NCI-H1105 (cell line): ENCODE measurements around the gene CNTN4.
"Not testable (repeated sequence)": the region's sequence is repeated elsewhere in the genome, so short reads cannot be mapped to it uniquely, and the experiment has no call there.

Source experiments
- DNase-seq: peaks from one replicate; lab custom pipeline; 2025; lab: John Stamatoyannopoulos, UW

The CNTN4 gene

DNA sequence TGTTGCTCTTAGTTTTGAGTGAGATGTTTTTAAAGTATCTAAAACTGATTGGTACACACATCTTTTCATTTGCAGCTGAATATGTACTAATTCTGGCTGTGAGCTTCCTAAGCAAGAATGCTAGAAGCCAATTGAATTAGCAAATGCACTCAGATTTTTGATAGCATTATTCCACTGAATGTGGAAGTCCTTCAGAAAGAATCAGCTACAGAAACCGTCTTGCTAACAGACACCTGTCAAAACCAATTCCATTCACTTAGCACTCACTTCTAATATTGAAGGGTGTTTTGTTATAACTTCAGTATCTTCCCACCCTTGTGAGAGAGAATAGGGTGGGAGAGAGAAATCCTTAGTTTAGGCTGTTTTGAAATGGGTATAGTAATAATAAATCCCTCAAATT lies 693.8 kb downstream of the CNTN4 start:
- DNase-seq = no peak

DNA sequence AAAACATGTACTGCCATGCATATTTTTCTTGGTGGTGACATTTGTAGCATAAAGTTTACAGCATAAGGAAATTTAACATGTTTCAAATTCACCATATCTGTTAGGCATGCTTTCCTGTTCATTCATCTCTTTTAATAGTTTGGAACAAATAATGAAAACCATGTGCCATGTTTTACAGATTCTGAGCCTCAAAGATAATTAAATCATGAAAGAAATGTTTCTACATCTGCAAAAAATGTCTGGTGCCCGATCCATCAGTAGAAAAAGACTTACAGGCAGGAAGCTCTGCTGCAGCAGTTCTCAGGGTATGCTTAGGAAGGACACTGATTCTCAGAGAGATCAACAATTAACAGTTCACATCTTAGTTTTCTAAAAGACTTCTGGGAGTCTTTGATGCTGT lies 695.3 kb downstream of the CNTN4 start:
- DNase-seq = no peak

DNA sequence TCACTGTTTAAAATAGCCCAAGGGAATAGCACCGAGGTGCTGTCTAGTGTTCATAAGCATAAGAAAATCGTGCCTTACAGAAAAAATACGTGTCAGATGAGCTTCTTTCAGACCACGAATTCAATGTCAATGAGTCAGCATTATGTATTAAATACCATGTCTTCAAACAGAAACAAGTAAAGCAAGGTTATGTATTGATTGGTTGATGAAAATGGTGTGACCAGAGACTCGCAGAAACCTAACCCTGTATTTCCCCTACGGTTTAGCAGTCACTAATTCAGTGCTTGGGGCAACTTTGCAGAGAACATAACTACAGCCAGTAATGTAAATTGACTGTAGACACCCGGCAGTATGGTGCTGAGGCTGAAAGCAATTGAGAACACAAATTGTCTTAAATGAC lies 703.8 kb downstream of the CNTN4 start:
- no peak for DNase-seq

DNA sequence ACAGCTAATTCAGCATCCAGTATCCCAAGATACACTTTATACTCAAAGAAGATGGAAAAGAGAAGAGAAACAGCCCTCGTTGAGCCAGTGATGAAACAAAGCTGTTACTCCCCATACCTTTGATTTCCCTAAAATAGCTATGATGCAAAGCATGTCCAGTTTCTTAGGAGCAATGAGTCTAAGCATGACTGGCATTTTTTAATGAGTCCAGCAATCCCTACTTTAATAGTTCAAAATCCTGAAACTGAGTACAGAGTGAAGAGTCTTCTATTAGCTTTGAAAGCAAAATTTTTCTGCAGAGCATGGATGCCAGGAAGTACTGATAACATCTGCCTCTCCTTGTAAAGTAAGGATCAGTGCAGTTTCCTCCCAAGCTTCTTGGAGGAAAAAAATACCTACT lies 708.8 kb downstream of the CNTN4 start:
- no peak for DNase-seq

DNA sequence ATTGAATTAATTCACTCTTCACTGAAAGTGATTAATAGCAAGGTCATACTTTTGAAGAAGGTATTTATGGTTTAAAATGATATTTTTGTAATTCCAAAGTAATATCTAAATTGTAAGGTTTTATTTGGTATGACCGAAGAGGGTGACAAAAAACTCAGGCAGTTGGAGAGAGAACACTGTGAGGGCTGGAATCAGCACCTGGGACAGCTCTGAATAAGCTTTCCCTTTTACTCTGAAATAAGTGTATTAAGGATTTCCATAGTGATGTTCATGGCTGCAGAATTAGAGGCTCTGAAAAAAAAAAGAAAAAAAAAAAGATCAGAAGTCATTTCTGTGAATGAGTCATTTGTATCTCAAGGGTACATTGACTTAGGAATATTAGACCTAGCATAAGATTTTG lies 712.1 kb downstream of the CNTN4 start:
- DNase-seq = no peak

- DNase-seq = no peak
These were observed 720.9 kb downstream of the CNTN4 start for GRCh38 chr3:2819571-2819970.

- not testable (repeated sequence) for DNase-seq
These were observed 722.3 kb downstream of the CNTN4 start for GRCh38 chr3:2820982-2821381.

DNA sequence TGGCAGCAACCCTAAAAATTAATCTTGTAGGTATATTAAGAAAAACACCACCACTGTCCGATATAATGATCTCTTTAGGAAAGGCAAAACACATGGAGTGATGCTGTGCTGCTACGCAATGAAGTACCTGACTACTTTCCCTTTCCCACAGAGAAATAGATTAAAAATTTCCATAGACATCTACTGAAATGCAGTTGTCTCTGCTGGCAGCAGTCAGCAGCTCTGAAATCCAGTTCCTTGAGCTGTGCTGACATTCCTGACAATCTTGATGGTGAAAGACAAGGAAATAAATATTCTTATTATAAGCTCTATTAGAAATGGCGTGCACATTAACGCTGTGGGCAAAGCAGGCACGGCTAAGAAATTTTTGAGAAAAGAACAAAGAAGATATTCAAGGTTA lies 723.9 kb downstream of the CNTN4 start:
- DNase-seq = no peak

DNA sequence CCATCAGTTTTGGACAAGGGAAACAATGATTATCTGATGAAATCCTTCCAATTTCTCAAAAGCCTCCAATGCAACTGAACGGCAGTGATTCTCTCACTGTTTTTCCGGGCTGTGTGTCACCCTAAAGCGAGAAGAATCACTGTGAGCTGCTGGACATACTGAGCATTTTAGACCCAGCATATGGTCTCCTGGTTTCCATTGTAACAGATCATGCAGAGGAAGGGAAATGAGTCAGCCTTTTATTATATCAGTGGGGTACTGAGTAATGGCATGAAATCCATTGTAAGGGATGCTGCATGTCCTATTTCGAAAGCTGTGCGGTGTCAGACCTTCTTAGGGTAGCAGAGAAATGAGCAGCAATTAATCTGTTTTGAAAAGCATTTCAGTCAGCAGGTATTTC lies 724.4 kb downstream of the CNTN4 start:
- DNase-seq = no peak

DNA sequence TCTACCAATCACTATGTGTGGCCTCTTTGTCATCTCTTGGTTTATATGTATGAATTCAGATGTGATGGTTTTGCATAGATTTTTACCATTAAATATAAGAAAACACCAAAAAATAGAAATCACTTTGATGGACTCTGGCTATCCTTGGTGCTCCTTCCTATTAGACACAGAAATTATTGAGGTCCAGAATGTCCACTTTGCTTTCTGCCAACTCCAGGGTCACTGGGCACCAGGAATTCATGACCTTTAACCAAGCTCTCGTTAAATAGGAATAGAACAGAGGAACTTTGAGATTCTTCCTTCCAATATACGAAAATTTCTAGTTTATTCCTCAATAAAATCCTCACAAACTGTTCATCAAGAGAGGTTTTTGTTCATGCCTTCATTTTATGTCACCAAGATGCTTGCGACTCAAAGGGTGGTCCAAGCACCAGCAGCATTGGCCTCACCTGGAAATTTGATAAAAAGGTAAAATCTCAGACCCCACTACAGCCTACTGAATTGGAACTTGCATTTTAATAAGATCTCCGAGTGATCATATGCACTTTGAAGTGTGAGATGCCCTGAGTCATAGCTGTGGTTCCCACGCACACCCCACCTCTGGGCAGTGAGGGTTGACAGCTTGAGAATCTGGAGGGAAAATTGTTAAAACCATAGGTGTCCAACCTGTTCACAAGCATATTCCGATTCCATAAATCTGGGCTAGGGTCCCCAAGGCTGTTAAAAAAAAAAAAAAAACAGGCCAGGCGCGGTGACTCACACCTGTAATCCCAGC lies 725.0 kb downstream of the CNTN4 start:
- no peak for DNase-seq

DNA sequence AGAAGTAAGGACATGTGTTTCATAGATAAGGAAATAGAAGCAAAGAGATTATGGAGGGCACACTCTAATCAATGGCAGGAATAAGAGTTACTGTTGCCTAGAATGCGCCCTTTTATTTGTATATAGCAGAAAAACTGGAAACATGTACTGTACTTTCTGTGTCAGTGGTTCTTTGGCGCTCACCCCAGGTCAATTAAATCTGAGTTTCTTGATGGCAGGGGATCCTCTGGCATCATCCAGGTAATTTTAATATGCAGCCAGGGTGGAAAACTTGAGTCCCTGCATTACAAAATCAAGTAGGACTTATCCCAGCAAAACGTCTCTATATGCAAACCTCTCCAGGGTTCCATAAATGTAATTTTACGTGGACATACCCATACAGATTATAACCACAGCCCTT lies 727.4 kb downstream of the CNTN4 start:
- no peak for DNase-seq

GRCh38 chr3:2826453-2826852 lies 727.8 kb downstream of the CNTN4 start:
- no peak for DNase-seq

- no peak for DNase-seq
These were observed 738.6 kb downstream of the CNTN4 start for GRCh38 chr3:2837239-2837638.

DNA sequence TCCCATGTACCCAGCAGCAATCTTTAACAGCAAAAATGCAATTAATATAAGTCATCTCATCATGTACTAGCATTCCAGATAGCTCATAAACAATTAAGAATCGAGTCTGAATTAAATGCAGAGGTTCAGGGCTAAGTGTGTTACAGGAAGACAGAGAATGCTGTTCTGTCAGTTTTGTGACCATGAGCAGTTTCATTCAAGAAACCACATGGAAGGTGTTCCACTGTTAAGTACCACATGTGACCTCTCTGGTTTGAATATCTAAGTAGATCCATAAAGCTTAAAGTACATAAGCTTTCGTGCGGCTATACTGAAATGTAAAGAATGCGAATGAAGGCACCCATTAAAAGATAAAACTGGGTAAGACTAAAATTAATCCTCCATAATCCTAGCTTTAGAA lies 739.2 kb downstream of the CNTN4 start:
- no peak for DNase-seq

DNA sequence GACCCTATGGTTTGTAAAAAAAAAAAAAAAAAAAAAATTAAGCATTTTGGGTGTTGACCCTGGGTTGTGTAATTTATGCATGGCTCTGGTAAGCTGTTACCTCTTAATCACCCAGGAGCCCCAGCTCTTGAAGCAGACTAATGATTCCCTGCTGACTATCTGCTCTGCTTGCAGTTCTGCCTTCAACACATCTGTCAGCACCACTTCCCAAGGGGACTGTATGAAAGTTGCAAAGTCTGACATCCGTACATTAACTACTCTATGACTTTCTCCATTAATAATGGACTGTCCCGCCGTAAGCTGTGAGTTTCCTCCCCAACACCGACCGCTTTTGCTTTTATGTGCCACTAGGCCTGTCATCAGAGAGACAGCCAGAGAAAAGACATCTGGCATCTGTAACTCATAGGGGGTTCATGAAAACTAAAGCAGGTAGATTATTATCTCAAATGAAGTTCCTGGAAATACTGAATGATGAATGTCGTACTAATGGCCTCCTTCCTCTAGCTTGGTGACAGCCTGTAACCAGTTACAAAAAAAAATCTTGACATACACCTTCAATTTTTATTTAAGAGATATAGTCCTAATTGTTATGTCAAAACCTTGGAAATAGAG lies 740.0 kb downstream of the CNTN4 start:
- no peak for DNase-seq

GRCh38 chr3:2839876-2840275 lies 741.2 kb downstream of the CNTN4 start:
- DNase-seq = no peak

GRCh38 chr3:2847062-2847841 lies 748.6 kb downstream of the CNTN4 start:
- DNase-seq = no peak

- no peak for DNase-seq
These were observed 750.4 kb downstream of the CNTN4 start for GRCh38 chr3:2849092-2849491.

DNA sequence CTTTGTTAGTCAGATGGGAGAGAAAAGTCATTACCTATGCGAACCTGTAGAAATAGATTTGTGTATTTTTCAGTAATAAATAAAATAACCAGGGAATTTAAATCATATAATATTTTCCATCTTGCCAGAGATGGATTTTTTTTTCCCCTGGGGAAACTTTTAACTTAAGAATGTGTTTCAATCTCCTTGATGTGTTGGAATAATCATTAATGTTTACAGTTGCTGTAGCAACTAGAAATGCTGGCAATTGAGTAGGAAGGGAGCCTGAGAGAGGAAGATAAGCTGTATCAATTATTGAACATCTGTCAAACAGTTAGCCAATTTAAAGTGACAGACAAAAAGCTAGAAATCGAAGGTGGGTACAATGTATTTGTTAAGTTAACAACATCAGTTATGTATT lies 752.0 kb downstream of the CNTN4 start:
- DNase-seq = no peak

DNA sequence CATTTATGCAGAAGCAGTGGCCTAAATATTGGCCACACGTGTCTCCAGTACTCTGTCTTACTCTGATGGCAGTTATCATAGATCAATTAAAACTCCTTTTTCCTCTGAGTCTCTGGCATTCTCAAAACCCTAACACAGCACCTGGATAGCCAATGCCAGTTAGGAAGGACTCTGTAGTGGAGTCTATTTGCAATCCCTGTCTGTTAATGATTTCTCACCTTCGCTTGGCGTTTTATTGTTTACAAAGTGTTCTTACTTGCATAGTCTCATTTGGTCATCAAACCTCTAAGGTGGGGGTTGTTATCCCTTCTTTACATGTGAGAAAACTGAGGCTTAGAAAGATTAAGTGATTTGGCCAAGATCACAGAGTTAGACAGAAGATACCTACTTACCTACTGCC lies 752.7 kb downstream of the CNTN4 start:
- DNase-seq = no peak

DNA sequence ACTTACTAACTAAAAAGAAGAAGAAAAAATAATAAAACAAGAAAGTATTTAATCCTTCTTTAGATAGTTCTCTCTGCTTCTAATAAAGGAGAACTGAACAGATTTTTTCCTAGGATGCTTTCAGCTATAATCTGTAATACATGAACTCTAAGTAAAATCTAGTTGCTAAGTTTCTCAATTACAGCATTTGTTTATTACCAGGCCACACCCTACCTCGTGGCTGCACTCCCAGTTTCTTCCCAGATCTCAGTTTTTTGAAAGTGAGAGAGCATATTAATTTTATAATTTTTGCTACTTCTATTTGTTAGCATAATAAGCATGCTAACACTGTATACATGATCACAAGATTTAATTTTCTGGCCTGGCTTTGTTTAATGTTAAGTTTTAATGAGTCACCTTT lies 753.2 kb downstream of the CNTN4 start:
- DNase-seq = no peak

DNA sequence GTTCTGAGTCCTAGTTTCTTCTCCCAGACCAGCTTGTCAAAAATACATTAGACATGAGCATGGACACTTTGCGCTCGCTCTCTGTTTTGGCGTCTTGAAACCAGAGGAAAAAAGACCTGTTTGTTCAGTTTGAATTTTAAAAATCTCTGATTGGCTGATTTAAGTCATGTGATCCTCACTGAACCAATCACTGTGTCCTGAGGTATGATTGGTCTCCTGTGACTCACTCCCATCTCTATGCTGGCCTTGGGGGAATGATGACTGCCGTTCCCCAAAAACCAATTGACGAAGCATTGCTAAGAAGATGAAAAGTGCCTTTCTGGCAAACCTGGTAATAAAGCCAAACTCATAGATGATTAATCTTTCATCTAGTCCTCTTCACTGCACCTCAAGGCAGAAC lies 755.0 kb downstream of the CNTN4 start:
- DNase-seq = no peak
